ENCODE measurements around the gene MBNL1.

DNA sequence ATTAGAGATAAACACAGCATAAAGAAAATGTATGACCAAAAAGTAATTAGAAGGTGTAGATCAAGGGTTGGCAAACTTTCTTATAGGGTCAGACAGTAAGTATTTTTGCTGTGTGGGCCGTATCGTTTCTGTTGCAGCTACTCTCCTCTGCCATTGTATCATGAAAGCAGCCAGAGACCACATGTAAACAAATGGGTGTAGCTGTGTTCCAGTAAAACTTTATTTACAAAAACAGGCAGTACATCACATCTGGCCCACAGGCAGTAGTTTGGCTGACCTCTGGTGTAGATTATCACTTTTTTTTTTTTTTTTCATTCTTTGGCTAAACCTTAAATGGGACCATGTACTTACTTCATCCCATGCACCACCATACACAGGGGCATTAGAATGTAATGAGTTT, 190.8 kb downstream of the MBNL1 start:
- TF ChIP-seq CTCF (IDR thresholded peaks at IDR 0.05), result no peak
- no peak for TF ChIP-seq POLR2A (IDR thresholded peaks at IDR 0.05)
